Endothelial cell of umbilical vein (primary cell): ENCODE measurements around the gene SLC36A3. TPM values are rescaled to one million over a fixed set of nuclear protein-coding genes. Genes with fewer than 3 reads are reported as not detected.

Experiments
- BruUV-seq: library from RNA; stranded (reverse); fragments of 400-500 nt; replicated peaks from 2 replicates; lab custom pipeline; 2021; lab: Mats Ljungman, UMichigan
- CTCF ChIA-PET: fragments of 300-600, 350-600 bp; sonication (Branson Sonifier 250); formaldehyde crosslinking; loops from one replicate; lab custom pipeline; 2021; ENCODE audit warnings: antibody characterized with exemption, inconsistent platforms; lab: Charles Lee
- POLR2A ChIA-PET: fragments of 300-600, 350-600 bp; sonication (Branson Sonifier 250); formaldehyde crosslinking; loops from one replicate; lab custom pipeline; 2021; ENCODE audit warnings: antibody characterized with exemption, inconsistent platforms; lab: Charles Lee
- DNase-seq: peaks from one replicate; pipeline ENCODE4 v3.0.0-alpha.2; 2011; ENCODE audit warnings: low read depth, low spot score
- FAIRE-seq: peaks from 2 replicates; lab custom pipeline; 2011; peaks lifted over from hg19 to GRCh38; lab: Jason Lieb, UNC
- H2AFZ ChIP-seq: 2 replicates; pipeline ENCODE4 v1.6.0; 2012; ENCODE audit warnings: low read depth, low read length, control low read depth, inconsistent platforms
- H3K27ac ChIP-seq: 2 replicates; pipeline ENCODE4 v1.5.1; 2011; ENCODE audit warnings: low read depth, mild to moderate bottlenecking, control low read depth, low read length, moderate library complexity; ENCODE audit not compliant: insufficient read depth
- H3K27me3 ChIP-seq, 2 experiments: 2 replicates each; pipeline versions ENCODE4 v1.6.0 to v1.6.1; 2011; ENCODE audit warnings: low read length in 2 of 2, mixed read lengths in 1 of 2; ENCODE audit not compliant: control insufficient read depth in 2 of 2, insufficient read depth in 2 of 2
- H3K36me3 ChIP-seq, 2 experiments: 2 replicates in 1 of 2; 3 replicates in 1 of 2; pipeline ENCODE4 v1.5.1; 2011; ENCODE audit warnings: low read length in 2 of 2, mild to moderate bottlenecking in 1 of 2, moderate library complexity in 1 of 2; ENCODE audit not compliant: control insufficient read depth in 2 of 2, insufficient read depth in 2 of 2; ENCODE audit errors: extremely low read depth in 1 of 2
- H3K4me1 ChIP-seq: 3 replicates; pipeline ENCODE4 v1.5.1; 2011; ENCODE audit warnings: mild to moderate bottlenecking, low read length; ENCODE audit not compliant: control insufficient read depth, insufficient read depth; ENCODE audit errors: extremely low read depth
- H3K4me2 ChIP-seq: 2 replicates; pipeline ENCODE4 v1.6.1; 2011; ENCODE audit warnings: low read length, control low read depth, mixed read lengths; ENCODE audit not compliant: insufficient read depth
- H3K4me3 ChIP-seq, 3 experiments: fragments of 200-600 bp in 1 of 3; sonication (generic), shearing (Covaris generic) in 1 of 3; replicated peaks in 1 of 3; 2 replicates each; pipeline ENCODE4 v1.5.1; 2011 to 2016; ENCODE audit warnings: control low read depth in 3 of 3, low read length in 3 of 3, mild to moderate bottlenecking in 2 of 3, inconsistent platforms in 1 of 3, low read depth in 1 of 3, moderate library complexity in 1 of 3; ENCODE audit not compliant: insufficient read depth in 1 of 3
- H3K79me2 ChIP-seq: 2 replicates; pipeline ENCODE4 v1.6.0; 2012; ENCODE audit warnings: low read length, inconsistent platforms; ENCODE audit not compliant: control insufficient read depth, insufficient read depth
- H3K9ac ChIP-seq: replicated peaks from 2 replicates; pipeline ENCODE3; 2011; ENCODE audit warnings: low read length, control low read depth; ENCODE audit not compliant: insufficient read depth; ENCODE audit errors: extremely low read depth
- H3K9me1 ChIP-seq: replicated peaks from 3 replicates; pipeline ENCODE4 v1.6.0; 2011; ENCODE audit warnings: mild to moderate bottlenecking, low read length; ENCODE audit not compliant: control insufficient read depth, insufficient read depth; ENCODE audit errors: extremely low read depth
- H3K9me3 ChIP-seq: replicated peaks from 2 replicates; pipeline ENCODE4 v1.5.1; 2012; ENCODE audit warnings: low read length, inconsistent platforms; ENCODE audit not compliant: control insufficient read depth, insufficient read depth
- H4K20me1 ChIP-seq: replicated peaks from 2 replicates; pipeline ENCODE3; 2011; ENCODE audit warnings: mild to moderate bottlenecking, low read length; ENCODE audit not compliant: control insufficient read depth, insufficient read depth; ENCODE audit errors: extremely low read depth
- CTCF ChIP-seq, 2 donors: IDR thresholded peaks; 1 replicate in 1 of 2; 2 replicates in 1 of 2; pipeline ENCODE4 v1.5.1; 2011; ENCODE audit warnings: low read length in 2 of 2, mild to moderate bottlenecking in 2 of 2, moderate library complexity in 2 of 2, control low read depth in 1 of 2, inconsistent platforms in 1 of 2, low read depth in 1 of 2; ENCODE audit not compliant: insufficient read depth in 1 of 2; ENCODE audit errors: extremely low read depth in 1 of 2
- EZH2 ChIP-seq: IDR thresholded peaks from 2 replicates; pipeline ENCODE4 v1.6.1; 2012; ENCODE audit warnings: borderline replicate concordance, low read depth, mild to moderate bottlenecking, moderate library complexity, low read length, inconsistent platforms; ENCODE audit not compliant: severe bottlenecking
- FOS ChIP-seq: IDR thresholded peaks from 2 replicates; pipeline ENCODE4 v1.6.1; 2011; ENCODE audit warnings: mild to moderate bottlenecking, low read length, moderate library complexity, borderline replicate concordance; ENCODE audit not compliant: insufficient read depth
- GATA2 ChIP-seq: IDR thresholded peaks from 2 replicates; pipeline ENCODE4 v1.7.0; 2011; ENCODE audit warnings: low read depth, mild to moderate bottlenecking, moderate library complexity, mixed read lengths, low read length; ENCODE audit not compliant: insufficient read length, insufficient read depth
- JUN ChIP-seq: IDR thresholded peaks from 2 replicates; pipeline ENCODE4 v1.6.1; 2011; ENCODE audit warnings: borderline replicate concordance, low read depth; ENCODE audit not compliant: insufficient read length, insufficient read depth
- MYC ChIP-seq: IDR thresholded peaks from one replicate; pipeline ENCODE4 v1.6.1; 2011; ENCODE audit warnings: mild to moderate bottlenecking, low read depth, low read length
- POLR2A ChIP-seq: IDR thresholded peaks from 2 replicates; pipeline ENCODE4 v1.6.1; 2012; ENCODE audit warnings: low read depth, mild to moderate bottlenecking, control low read depth, low read length
- POLR2AphosphoS5 ChIP-seq: IDR thresholded peaks from 2 replicates; pipeline ENCODE4 v1.6.1; 2012; ENCODE audit warnings: low read depth, mild to moderate bottlenecking, control low read depth, low read length, moderate library complexity; ENCODE audit not compliant: insufficient read depth
- dilution Hi-C: fragments of 300-500 bp; cut with MboI; formaldehyde crosslinking; loops from one replicate; pipeline ENCODE4 v1.15.0; 2019; ENCODE audit warnings: low sequenced_read_pairs; ENCODE audit not compliant: extremely low pct_ligation_motif_present
- intact Hi-C: fragments of 100-400 bp; cut with micrococcal nuclease; formaldehyde crosslinking; loops from one replicate; pipeline ENCODE4 v1.10.0; 2022
- polyA plus RNA-seq, 4 experiments: library from polyadenylated mRNA; depleted of rRNA in 3 of 4; stranded (reverse) in 3 of 4; unstranded in 1 of 4; fragments of >200 nt; gene quantifications; 2 replicates each; pipeline versions ENCODE4 v1.2.1 to v1.2.3, GENCODE V29; 2011 to 2012; ENCODE audit warnings: missing spikeins in 1 of 4
- total RNA-seq: library from RNA; stranded (reverse); gene quantifications from 2 replicates; pipeline ENCODE4 v1.2.3, GENCODE V29; 2021
- TF ChIP-seq, protein P1 (sequence below): IDR thresholded peaks from 2 replicates; pipeline ENCODE4 v1.6.1; 2011; ENCODE audit not compliant: insufficient read depth, insufficient read length

SLC36A3 gene
- total and polyA plus RNA-seq, 2 donors (not counting 3 experiments of a cell fraction or from before 2014, with no cell fraction given) = not detected

DNA sequence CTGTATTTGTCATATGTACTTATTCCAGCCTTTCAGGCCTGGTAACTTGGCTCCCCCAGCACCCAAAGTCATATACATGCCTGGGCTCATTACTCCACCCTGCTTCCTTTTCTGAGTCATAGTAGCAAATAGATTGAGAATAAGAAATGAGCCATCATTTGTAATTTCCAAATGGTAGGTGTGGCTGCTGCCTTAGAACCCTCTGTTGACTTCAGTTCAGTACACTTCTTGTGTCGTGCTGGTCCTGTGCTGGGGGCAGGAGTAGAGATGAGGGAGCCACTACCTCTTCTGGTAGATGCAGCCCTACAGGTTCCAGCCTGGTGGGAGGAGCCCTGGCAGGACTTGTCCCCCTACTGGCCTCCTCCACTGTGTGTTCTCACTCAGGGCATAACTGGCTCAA is 39.5 kb downstream of the SLC36A3 start:
- DNase-seq = peak; percentile 20
- Histone ChIP-seq H3K4me3 (no peak overlapping the region), H3K4me2 (no peak overlapping the region), H3K9me1 (no peaks in the 10 kb centered on the region), H3K36me3 (peaks cover 0 to 10% of the 10 kb centered on the region in 2 experiments), H4K20me1 (no peaks in the 10 kb centered on the region), H3K9ac (no peak overlapping the region), H3K4me1 (peaks cover 5% of the 10 kb centered on the region), H3K9me3 (no peaks in the 10 kb centered on the region), H3K27ac (peak overlapping the region; percentile 21), H3K27me3 (no peaks in the 10 kb centered on the region), H2AFZ (peak overlapping the region; percentile 20), H3K79me2 (no peaks in the 10 kb centered on the region)
- dilution Hi-C loops = no loop called here
- ChIA-PET CTCF (interaction anchor here (1.6 to 4.2 kb wide), 2 partner anchors 11 to 52 kb away, joined by 6 to 14 read pairs; partner anchors contain the start of gene GM2A), POLR2A (no interaction called here)
- peak; percentile 67 for FAIRE-seq
- intact Hi-C loops = no loop called here
- TF ChIP-seq FOS = peak; percentile 70
- no peak for TF ChIP-seq GATA2
- BruUV-seq = no TSS peak

DNA sequence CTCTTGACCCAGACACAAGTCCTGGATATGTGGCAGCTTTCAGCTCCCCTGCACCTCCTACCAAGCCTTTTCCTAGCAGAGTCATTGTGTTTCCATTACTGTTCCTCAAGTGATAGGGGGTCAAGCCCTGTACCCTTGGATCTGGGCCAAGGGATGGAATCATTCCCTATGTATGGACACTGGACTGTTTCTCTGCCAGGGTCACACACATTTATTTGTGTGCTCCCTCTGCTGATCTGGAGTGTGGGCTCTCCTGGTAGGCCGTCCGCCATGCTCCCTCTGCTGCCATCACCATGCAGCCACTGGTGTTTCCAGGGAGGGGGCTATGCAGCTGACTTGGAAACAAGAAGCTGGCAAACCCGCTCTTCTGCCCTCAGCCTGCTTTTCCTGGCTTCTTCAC is 41.0 kb downstream of the SLC36A3 start:
- DNase-seq (no peak), FAIRE-seq (no peak)
- Histone ChIP-seq H3K4me1 (peaks cover 5% of the 10 kb centered on the region), H3K4me2 (no peak overlapping the region), H3K4me3 (no peak overlapping the region), H3K27ac (no peak overlapping the region), H3K36me3 (peaks cover 0 to 7% of the 10 kb centered on the region in 2 experiments), H3K9me1 (no peaks in the 10 kb centered on the region), H2AFZ (no peak overlapping the region), H4K20me1 (no peaks in the 10 kb centered on the region), H3K79me2 (no peaks in the 10 kb centered on the region), H3K27me3 (no peaks in the 10 kb centered on the region), H3K9ac (no peak overlapping the region), H3K9me3 (no peaks in the 10 kb centered on the region)
- ChIA-PET POLR2A (no interaction called here), CTCF (no interaction called here)
- dilution Hi-C loops = no loop called here
- intact Hi-C loops = no loop called here
- BruUV-seq = no TSS peak
- TF ChIP-seq MYC (no peak), EZH2 (no peak), CTCF (IDR thresholded peaks at IDR 0.05; ENCODE audit: extremely low read depth in 1 of 2, insufficient read depth in 1 of 2, low read depth in 1 of 2, low read length in 2 of 2) (no peak), GATA2 (no peak), JUN (no peak), POLR2AphosphoS5 (no peak), FOS (no peak), POLR2A (no peak)
- TF ChIP-seq, protein P1, sequence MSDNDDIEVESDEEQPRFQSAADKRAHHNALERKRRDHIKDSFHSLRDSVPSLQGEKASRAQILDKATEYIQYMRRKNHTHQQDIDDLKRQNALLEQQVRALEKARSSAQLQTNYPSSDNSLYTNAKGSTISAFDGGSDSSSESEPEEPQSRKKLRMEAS = no peak
